ENCODE results near the gene MEGF11.

Gene MEGF11

GRCh38 chr15:66236806-66237375 lies 16.7 kb downstream of the MEGF11 start:
- Histone ChIP-seq H3K36me3 (ENCODE audit: insufficient read depth, low read length) (no peaks in the 10 kb centered on the region), H3F3A (ENCODE audit: low read depth) (no peaks in the 10 kb centered on the region), H3K9me3 (ENCODE audit: insufficient read depth, low read depth, low read length) (no peaks in the 10 kb centered on the region), H3K9ac (ENCODE audit: low read depth, low read length, poor library complexity, severe bottlenecking) (no peak overlapping the region), H3K9me2 (replicated peaks; ENCODE audit: low read depth, low read length) (no peaks in the 10 kb centered on the region), H2AFZ (ENCODE audit: low read length) (no peak overlapping the region), H3K4me3 (ENCODE audit: low read length, poor library complexity, severe bottlenecking) (no peak overlapping the region), H3K27me3 (ENCODE audit: insufficient read depth, low read length, poor library complexity, severe bottlenecking) (no peaks in the 10 kb centered on the region), H3K4me1 (ENCODE audit: insufficient read depth, low read length, poor library complexity, severe bottlenecking) (no peaks in the 10 kb centered on the region), H3K79me2 (ENCODE audit: insufficient read depth, low read length) (no peaks in the 10 kb centered on the region), H3K4me2 (ENCODE audit: low read depth, low read length, poor library complexity, severe bottlenecking) (no peak overlapping the region), H4K20me1 (ENCODE audit: insufficient read depth, low read length, poor library complexity, severe bottlenecking) (no peaks in the 10 kb centered on the region)
- TF ChIP-seq EZH2phosphoT487 (IDR thresholded peaks at IDR 0.05; ENCODE audit: borderline replicate concordance): no peak
- TF ChIP-seq, protein P1, sequence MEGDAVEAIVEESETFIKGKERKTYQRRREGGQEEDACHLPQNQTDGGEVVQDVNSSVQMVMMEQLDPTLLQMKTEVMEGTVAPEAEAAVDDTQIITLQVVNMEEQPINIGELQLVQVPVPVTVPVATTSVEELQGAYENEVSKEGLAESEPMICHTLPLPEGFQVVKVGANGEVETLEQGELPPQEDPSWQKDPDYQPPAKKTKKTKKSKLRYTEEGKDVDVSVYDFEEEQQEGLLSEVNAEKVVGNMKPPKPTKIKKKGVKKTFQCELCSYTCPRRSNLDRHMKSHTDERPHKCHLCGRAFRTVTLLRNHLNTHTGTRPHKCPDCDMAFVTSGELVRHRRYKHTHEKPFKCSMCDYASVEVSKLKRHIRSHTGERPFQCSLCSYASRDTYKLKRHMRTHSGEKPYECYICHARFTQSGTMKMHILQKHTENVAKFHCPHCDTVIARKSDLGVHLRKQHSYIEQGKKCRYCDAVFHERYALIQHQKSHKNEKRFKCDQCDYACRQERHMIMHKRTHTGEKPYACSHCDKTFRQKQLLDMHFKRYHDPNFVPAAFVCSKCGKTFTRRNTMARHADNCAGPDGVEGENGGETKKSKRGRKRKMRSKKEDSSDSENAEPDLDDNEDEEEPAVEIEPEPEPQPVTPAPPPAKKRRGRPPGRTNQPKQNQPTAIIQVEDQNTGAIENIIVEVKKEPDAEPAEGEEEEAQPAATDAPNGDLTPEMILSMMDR (conservative IDR thresholded peaks at IDR 0.05; ENCODE audit: low read length): no peak

DNA sequence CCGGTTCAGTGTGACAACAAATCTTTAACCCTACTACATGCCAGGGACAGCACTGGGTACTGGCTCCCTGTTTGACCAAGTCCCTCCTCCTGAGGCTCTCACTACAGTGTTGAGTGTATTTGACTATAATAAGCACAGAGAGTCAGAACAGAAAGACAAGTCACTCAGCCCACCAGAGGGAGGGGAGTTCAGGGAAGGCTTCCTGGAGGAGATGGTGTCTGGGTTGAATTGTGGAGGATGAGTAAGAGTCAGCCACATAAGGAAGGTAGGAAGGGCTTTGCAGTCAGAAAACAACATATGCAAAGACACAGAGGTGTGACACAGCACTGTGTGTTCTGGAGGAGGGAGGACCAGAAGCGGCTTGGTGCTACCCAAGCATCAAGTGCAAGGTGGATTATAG lies 17.7 kb downstream of the MEGF11 start:
- H3K4me3 ChIP-seq (ENCODE audit: low read length, poor library complexity, severe bottlenecking): no peak overlapping the region
- H3K36me3 ChIP-seq (ENCODE audit: insufficient read depth, low read length): no peaks in the 10 kb centered on the region
- H2AFZ ChIP-seq (ENCODE audit: low read length): no peak overlapping the region
- no peaks in the 10 kb centered on the region for H3F3A ChIP-seq (ENCODE audit: low read depth)
- no peaks in the 10 kb centered on the region for H3K27me3 ChIP-seq (ENCODE audit: insufficient read depth, low read length, poor library complexity, severe bottlenecking)
- TF ChIP-seq, protein P1 (conservative IDR thresholded peaks at IDR 0.05; ENCODE audit: low read length): no peak
- no peak for TF ChIP-seq EZH2phosphoT487 (IDR thresholded peaks at IDR 0.05; ENCODE audit: borderline replicate concordance)
- no peaks in the 10 kb centered on the region for H3K9me3 ChIP-seq (ENCODE audit: insufficient read depth, low read depth, low read length)
- H3K9ac ChIP-seq (ENCODE audit: low read depth, low read length, poor library complexity, severe bottlenecking): no peak overlapping the region
- H4K20me1 ChIP-seq (ENCODE audit: insufficient read depth, low read length, poor library complexity, severe bottlenecking): no peaks in the 10 kb centered on the region
- no peaks in the 10 kb centered on the region for H3K9me2 ChIP-seq (replicated peaks; ENCODE audit: low read depth, low read length)
- no peaks in the 10 kb centered on the region for H3K4me1 ChIP-seq (ENCODE audit: insufficient read depth, low read length, poor library complexity, severe bottlenecking)
- H3K79me2 ChIP-seq (ENCODE audit: insufficient read depth, low read length): no peaks in the 10 kb centered on the region
- no peak overlapping the region for H3K4me2 ChIP-seq (ENCODE audit: low read depth, low read length, poor library complexity, severe bottlenecking)

GRCh38 chr15:66234798-66235197 lies 18.8 kb downstream of the MEGF11 start:
- Histone ChIP-seq H2AFZ (ENCODE audit: low read length) (no peak overlapping the region), H3K36me3 (ENCODE audit: insufficient read depth, low read length) (no peaks in the 10 kb centered on the region), H3K9ac (ENCODE audit: low read depth, low read length, poor library complexity, severe bottlenecking) (no peak overlapping the region), H3K9me2 (replicated peaks; ENCODE audit: low read depth, low read length) (no peaks in the 10 kb centered on the region), H3K4me2 (ENCODE audit: low read depth, low read length, poor library complexity, severe bottlenecking) (no peak overlapping the region), H3K4me1 (ENCODE audit: insufficient read depth, low read length, poor library complexity, severe bottlenecking) (no peaks in the 10 kb centered on the region), H3K9me3 (ENCODE audit: insufficient read depth, low read depth, low read length) (no peaks in the 10 kb centered on the region), H3F3A (ENCODE audit: low read depth) (no peaks in the 10 kb centered on the region), H4K20me1 (ENCODE audit: insufficient read depth, low read length, poor library complexity, severe bottlenecking) (no peaks in the 10 kb centered on the region), H3K79me2 (ENCODE audit: insufficient read depth, low read length) (no peaks in the 10 kb centered on the region), H3K27me3 (ENCODE audit: insufficient read depth, low read length, poor library complexity, severe bottlenecking) (no peaks in the 10 kb centered on the region), H3K4me3 (ENCODE audit: low read length, poor library complexity, severe bottlenecking) (no peak overlapping the region)
- TF ChIP-seq EZH2phosphoT487 (IDR thresholded peaks at IDR 0.05; ENCODE audit: borderline replicate concordance): no peak
- TF ChIP-seq, protein P1 (conservative IDR thresholded peaks at IDR 0.05; ENCODE audit: low read length): no peak
